ENCODE data around the gene ARHGAP18.
A peak's percentile ranks its signal among the peaks of the same experiment; 100 is the strongest.

Gene ARHGAP18

DNA sequence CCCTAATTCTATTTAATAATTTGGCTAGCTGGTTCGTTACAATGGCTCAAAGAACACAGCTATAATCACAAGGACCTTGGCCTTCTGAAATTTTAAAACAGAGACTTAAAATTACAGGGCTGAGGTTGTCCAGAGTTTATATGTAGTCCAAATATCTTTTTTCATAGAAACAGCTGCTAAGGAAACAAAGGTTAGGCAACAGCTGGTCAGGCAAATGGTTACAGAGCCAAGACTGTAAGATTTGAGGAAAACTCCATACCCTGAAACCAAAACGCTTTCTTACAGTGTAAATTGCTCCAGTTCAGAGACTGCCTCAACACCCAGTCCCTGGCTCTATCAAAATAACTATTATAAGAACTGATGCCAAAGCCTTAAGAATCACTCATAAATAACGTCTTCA lies 9.7 kb upstream of the ARHGAP18 start:
- DNase-seq, result no peak

DNA sequence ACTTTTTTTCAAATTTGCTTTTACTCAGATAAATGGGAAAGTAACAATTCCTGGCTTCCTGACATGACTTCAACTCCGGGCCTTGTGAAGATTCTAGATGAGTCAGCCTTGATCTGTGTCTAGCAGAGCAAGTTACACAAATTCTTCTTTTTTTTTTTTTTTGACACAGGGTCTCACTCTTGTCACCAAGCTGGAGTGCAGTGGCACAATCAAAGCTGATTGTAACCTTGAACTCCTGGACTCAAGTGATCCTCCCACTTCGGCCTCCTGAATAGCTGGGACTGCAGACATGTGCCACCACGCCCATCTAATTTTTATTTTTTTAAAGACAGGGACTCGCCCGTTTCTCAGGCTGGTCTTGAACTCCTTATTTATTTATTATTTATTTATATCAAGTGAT lies 7.3 kb upstream of the ARHGAP18 start:
- DNase-seq, result no peak

DNA sequence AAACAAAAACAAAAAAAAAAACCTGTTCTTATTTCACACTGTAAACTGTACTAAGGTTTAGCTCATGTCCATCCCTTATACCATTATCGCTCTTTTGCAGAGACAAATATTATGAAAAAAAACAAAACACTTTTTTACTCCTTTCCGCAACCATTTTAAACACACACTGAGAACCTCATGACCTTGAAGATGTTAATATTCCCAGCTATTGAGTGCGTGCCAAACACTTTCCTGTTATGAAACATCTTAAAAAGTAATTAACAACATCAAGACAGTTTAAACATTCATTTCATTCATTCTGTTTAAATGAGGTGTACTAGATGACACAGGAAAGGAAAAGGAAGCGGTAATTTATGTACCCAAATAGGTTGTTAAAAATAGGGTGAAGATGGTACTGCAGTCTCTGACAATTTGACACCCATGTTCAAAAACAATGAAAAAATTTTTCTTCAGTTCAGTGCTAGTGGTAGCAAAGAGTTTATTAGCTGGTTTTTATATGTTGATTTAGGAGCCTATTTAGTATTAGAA lies 3.9 kb upstream of the ARHGAP18 start:
- no peak for DNase-seq

DNA sequence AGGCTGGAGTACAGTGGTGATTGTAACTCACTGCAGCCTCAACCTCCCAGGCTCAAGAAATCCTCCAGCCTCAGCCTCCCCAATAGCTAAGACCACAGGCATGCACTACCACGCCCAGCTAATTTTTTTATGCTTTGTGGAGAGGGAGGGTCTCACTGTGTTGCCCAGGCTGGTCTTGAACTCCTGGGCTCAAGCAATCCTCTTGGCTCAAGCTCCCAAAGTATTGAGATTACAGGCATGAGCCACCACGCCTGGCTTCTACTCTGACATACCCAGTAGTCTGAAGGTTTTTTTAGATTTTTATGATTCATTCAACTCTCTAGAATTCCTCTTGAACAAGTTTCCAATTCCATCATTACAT lies 1.3 kb upstream of the ARHGAP18 start:
- DNase-seq, result no peak

DNA sequence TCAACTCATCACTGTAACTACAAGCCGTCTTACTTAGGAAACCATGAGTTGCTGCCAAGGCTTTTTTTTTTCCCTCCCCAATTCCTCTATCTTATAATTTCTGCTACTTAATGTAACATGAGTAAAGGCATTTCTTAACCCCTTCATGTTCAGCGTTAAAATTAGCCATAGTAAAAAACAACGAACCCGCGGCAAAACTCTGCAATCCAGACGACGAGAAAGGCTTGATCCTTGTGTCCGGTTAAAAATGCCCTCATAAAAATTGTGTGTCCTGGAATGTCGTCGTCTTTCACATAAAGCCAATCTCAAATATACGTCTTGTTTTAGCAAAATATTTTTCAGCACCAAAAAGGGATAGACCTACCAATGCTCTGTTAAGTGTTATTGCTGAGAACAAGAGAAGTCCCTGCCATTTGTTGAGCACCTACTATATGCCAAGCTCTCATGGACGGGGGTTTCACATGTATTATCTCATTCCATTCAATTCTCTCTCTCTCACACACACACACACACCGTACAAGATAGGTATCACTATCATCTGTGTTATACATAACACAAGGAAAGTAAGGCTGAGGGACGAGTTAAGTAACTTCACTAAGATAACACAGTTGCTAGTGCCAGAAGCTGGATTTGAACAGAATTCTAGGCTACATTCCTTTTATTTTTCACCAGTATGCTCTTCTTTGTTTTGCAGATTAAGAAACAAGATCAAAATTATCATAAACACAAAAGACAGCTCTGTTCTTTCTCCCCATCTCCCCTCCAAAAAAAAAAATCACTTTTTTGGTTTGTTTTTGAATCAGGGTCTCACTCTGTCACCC lies 683 bp upstream of the ARHGAP18 start:
- no peak for DNase-seq

DNA sequence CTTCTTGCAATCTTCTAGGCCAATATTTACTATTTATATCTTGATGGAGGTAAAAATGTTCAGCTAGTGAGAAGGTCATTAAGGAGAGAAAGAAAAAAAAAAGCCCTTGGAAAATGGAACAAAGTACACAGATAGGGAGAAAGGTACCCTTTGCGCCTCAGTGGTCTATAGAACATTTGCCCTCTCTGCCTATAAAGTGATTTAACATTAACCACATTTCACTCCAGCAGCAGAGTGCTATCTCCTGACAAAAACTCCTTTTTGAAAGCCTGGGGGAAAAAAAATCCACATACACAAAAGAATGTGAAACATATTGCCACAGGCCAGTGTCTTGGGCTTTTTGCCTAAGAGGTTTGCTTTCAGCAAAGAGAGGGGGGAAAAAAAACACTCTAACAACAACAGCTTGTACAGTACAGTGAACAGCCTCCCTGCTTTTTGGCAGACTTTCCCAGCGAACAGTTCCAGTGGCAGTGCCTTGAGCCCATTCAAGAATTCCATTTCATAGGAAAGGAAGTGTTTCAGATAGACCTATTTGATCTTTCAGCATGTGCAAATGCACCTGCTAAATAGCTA lies 695 bp downstream of the ARHGAP18 start:
- peak in 6 of 58 donors; percentile 3 to 36 (median 27) for DNase-seq

DNA sequence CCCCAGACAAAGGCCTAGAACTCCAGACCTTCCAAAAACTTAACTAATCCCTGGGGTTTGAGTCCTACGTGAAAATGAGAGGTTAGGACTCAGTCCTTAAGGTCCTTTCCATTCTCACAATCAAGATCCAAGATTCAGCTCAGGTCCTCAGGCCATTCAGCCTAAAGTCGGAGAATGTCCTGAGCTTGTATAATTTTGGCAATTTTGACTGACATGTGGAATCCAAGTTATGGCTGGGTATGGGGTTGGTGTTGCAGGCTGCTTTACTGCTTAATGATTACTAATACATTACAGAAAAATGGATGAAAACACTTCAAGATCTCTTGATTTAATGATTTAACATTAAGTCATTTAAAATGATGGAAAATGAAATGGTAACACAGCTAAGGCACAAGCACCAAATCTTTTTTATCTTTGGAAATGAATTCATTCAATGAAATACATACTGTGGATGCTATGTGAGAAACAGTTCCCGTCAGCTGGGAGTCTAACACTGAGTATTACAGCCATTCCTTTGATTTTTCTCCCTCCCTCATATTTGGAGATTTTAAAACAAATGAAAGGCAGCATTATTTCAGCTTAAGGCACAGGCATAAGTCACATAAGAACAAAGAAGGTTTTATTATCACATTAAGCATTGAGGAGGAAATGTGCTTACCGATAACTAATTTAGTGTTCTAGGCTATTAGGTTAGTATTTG lies 1.3 kb downstream of the ARHGAP18 start:
- DNase-seq, result no peak

DNA sequence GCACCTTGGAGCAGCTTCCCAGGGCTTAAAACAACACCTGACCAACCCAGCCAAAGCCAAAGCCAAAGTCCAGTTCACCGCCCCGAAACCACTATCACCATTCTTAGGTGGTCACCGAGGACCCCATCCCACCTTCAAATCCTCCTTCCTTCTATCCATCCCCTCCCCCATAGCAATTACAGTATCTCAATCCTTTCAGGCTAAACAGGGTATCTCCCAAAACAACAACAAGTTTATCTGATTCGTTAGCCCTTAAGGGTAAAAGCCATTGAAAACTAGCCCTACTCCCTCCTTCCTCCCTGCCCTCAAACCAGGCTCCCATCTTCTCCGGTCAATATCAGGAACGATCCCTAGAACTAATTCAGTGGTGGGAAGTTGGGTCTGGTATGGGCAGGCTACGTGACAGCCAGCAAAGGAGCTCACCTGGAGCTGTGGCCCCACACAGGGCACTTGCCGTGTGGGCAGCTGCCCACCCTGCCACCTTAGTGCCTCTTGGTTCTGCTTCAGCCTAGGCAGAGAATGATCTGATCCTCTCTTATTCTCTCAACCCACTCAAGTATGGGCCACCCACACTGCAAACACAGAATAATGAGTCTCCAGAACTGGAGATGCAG lies 2.0 kb downstream of the ARHGAP18 start:
- DNase-seq, result no peak

DNA sequence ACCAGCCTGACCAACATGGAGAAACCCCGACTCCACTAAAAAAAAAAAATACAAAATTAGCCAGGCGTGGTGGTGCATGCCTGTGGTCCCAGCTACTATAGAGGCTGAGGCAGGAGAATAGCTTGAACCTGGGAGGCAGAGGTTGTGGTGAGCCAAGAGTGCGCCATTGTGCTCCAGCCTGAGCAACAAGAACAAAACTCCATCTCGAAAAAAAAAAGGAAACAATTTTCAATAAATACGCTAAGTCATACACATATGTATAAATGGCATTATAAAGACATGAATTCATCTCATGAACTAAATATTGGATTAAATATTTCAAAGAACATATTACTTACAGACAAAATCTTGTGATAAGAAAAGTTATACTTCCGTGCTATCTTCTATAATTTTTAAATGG lies 2.9 kb downstream of the ARHGAP18 start:
- DNase-seq, result no peak

DNA sequence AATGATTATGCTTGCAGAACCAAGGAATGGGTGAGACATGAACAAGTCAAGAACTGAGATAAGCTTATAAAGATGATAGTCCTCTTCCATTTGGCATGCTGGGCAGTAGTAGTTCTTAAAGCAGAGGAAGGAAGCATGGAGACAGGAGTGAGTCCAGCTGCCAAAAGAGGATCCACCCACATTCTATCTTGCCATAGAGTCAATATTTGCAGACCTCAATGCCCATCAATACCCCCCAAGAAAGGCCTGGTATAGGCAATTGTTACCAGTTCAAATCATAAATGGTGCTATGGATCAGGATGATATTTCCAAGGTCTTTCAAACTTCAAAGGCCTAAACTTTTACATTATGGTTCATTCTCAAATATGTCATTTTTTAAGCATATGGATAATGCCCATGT lies 4.8 kb downstream of the ARHGAP18 start:
- DNase-seq, result no peak

DNA sequence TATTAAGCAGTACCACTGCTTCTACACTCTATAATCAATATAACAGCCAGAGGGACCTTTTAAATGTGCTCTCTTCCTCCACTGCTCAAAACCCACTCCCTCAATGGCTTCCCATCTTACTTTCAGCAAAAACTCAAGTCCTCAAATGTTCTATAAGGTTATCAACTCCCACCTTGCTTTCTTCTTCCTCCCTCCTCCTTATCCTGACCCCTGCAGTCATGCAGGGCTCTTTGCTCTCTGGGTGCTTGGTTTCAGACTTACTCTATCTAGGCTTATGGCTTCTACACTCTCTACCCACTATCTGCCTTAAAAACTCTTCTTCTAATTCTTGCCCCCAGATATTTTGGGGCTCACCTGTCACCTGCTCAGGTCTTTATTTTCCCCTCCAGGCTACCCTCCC lies 5.3 kb downstream of the ARHGAP18 start:
- DNase-seq, result no peak

DNA sequence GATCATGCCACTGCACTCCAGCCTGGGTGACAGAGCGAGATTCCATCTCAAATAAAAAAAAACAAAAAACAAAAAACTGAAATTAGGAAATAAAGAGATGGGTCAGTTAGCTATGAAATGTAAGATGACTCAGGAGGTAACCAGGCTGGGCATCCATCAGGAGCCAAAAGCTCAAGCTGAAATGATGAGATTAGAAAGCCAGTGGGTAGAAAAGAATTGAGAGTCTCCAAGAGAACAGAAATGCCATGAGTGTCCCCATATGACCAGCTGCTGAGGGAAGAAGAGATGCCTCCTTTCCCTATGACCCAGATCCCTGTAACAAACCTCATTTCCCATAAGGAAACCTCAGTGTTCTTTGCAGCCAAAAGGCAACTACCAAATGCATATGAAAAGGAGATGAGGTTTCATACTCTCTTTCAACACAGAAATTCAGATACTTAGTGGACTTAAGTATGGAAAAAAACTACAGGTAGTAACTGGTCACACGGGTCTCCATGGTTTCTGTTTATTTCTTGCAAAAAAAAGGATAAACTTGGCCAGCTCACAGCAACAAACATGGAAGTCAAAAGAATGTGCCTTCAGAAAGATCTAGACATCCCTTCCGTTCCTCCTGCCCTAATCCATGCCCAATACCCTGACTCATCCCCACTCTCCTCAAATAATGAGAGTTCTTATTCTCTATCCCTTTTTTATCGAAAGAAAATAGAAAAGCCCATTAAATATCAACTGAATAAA lies 8.1 kb downstream of the ARHGAP18 start:
- no peak for DNase-seq

DNA sequence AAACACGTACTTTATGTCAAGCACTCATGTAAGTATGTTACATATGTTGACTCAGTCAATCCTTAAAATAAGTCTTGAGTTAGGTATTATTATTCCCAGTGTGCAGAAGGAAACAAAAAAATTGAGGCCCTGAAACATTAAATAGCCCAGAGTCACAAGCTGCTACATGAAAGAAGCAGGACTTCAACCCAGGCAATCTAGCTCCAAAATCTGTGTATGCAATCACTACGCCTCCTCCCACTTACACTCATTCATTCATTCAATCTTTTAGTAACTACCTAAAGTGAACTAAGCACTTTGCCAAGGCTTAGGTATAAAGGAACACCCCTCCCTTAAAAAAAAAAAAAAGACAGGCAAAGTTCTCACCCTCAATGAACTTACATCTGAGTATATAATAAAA lies 9.3 kb downstream of the ARHGAP18 start:
- DNase-seq, result no peak

DNA sequence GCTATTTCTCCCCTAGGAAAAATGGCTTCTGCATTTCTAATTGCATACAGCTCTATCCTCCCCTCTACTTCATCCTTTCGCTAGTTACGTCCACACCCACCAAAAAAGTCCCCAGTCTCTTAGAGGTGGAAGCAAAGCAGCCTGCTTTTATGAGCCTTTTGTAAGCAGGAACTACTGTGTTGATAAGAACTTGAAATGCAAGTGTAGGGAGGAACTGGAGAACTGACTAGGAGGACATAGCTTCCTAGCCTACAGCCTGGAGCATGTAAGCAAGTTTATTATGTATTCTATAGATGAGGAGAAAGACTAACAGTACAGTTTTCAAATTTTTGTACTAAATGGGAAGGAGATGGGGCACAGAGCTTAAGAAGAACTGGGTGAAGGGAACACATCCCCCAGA lies 10.3 kb downstream of the ARHGAP18 start:
- DNase-seq, result no peak

DNA sequence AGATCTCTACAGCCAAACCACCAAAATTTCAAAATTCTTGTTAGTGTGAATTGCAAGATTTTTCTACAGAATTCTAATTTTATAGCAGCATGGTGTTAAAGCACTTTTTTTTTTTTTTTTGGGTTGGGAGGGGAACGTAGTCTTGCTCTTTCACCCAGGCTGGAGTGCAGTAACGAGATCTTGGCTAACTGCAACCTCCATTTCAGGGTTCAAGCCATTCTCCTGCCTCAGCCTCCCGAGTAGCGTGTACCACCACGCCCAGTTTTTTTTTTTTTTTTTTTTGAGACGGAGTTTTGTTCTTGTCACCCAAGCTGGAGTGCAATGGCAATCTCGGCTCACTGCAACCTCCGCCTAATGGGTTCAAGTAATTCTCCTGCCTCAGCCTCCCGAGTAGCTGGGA lies 11.5 kb downstream of the ARHGAP18 start:
- DNase-seq, result no peak

DNA sequence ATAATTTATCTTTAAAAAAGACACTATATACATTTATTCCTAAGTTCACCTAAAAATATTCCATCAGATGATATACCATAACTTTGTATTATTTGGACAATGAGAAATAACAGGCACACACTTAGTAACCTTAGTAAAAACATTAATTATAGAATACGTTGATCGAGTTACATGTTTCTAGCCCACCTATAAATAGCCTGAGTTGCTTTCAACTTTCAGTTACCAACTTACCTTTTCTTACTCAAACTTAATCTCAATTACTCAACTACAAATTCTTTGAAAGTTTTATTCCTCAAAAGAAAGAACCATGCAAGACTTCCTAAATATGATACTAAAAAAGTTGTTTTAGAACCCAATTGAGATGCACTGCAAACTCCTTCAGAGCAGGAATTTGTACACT lies 12.2 kb downstream of the ARHGAP18 start:
- no peak for DNase-seq

DNA sequence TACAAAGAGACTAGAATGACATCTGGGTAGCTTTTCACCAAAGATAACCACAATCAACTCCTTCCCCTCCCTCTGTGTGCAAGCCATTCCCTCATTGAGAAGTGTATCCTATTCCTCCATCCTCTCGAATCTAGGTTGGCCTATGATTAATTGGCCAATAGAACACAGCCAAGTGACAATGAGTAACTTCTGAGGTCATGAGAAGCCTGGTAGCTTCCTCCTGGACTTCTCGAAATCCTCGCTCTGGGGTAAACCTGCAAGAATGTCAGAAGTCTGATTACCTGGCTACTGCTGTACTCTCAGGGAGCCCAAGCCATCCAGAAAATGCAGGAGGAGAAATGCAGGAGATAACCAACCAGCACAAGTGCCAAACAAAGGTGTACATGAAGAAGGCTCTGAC lies 13.1 kb downstream of the ARHGAP18 start:
- DNase-seq, result no peak

DNA sequence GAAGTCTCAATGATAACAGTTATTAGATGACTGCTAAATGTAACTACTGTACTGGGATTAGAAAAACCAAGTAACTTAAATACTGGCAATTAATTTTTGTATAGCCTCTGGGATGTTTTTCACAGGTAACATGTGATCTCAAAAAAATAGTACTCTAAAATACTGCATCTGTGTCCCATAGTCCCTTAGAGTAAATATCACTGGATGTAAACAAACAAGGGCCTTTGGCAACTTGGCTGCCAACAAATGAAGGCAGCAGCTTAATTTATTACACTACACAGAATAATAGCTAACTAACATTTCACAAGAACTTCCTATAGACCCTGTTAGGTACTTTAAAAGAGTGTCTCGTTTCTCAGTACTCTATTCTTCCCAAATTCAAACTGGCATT lies 14.0 kb downstream of the ARHGAP18 start:
- no peak for DNase-seq

DNA sequence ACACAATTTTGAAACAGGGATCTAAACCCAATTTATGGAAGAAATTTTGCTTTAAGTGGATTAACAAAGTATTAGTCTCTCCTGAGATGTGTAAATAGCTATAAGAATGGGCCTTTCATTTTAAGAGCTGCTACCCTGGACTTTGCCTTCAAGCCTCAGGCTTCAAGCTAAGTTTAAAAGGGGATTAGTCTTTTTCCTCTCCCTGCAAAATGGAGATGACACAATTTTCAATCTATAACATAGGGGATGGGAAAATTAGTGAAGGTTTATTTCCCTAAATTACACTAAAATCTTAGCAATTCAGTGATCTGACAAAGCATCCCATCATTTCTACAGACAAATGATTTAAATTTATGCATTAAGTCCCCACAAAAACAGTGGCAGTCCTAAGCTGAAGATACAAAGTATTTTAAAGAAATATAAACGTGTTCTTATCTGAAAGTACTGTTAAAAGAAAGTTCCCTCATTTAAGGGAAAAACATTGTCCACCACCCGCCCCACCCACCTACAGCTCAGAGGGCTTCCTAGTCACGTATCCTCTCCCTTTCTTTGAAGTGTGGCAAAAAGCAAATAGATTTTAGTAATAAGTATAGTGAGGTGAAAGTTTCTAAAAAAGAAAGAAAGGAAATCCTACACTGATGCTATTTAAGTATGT lies 14.5 kb downstream of the ARHGAP18 start:
- DNase-seq, result no peak

DNA sequence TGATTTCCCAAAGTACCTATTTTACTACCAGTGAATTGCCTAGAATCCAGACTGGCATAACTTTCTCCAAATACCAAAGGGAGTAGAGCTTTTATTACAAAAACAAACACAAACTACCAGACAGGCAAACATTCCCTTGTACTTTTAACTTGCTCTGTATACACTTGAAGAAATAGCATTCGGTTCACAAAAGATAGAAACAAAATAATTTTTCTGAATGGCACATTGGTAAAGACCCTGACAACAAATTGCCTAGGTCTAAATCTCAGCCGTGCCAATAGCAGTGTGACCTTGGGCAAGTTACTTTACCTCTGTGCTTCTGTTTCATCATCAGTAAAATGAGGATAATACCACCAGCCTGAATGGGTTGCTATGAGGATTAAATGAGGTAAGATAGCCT lies 15.9 kb downstream of the ARHGAP18 start:
- no peak for DNase-seq

DNA sequence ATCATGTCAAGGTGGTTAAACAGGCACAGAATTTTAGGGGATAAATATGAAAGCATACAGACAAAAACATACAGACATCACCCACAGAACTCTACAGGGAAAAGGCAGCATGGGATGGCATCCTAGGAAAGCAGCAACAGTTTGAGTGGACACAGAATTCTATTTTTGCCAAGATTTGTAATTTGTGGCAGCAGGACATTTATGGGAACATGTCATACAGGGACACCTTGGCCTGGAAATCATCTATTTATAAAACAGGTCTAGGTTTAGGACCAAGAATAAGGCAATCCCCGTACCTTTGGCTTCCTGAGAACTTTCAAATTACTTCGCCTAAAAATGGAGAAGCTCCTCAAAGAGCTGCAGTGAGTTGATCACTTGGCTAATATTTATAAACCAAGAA lies 17.5 kb downstream of the ARHGAP18 start:
- no peak for DNase-seq
